HCT116 (cell line): Measurements from ENCODE around the gene MRPL11. TPM values are rescaled to one million over a fixed set of nuclear protein-coding genes. Genes with fewer than 3 reads are reported as not detected.

Experiments
- ATAC-seq: fragments of 200-7000 bp; cut with Tn5 transposase; 2 replicates; pipeline ENCODE4 v1.9.1; 2020; ENCODE audit warnings: mild to moderate bottlenecking, moderate library complexity
- BruUV-seq: library from RNA; stranded (reverse); fragments of 400-500 nt; replicated peaks from 2 replicates; lab custom pipeline; 2021; lab: Mats Ljungman, UMichigan
- CTCF ChIA-PET: fragments of 300-600 bp; sonication (Branson Sonifier 250); formaldehyde crosslinking; loops from one replicate; lab custom pipeline; 2021; ENCODE audit warnings: antibody characterized with exemption; lab: Charles Lee
- POLR2A ChIA-PET: fragments of 300-600, 350-600 bp; sonication (Branson Sonifier 250); formaldehyde crosslinking; loops from one replicate; lab custom pipeline; 2021; ENCODE audit warnings: antibody characterized with exemption; lab: Charles Lee
- RAD21 ChIA-PET, 2 experiments: fragments of 300-600 bp; sonication (Branson Sonifier 250); formaldehyde crosslinking; loops; one replicate each; lab custom pipeline; 2023; ENCODE audit warnings: low total read pairs in 2 of 2; ENCODE audit not compliant: uncharacterized antibody in 2 of 2, unreplicated experiment in 2 of 2, low non-redundant PET in 1 of 2; lab: Charles Lee
- DNase-seq: peaks from one replicate; pipeline ENCODE4 v3.0.0-alpha.2; 2010; ENCODE audit warnings: low read depth, low spot score
- H2AFZ ChIP-seq: fragments of 200-600 bp; shearing (Covaris generic), sonication (generic); 2 replicates; pipeline ENCODE4 v1.6.1; 2017; ENCODE audit warnings: low read depth, mixed run types, mixed read lengths, antibody characterized with exemption, low read length; ENCODE audit not compliant: poor library complexity, severe bottlenecking
- H3K27ac ChIP-seq: 2 replicates; pipeline ENCODE4 v1.5.1; 2012; ENCODE audit warnings: low read depth, low read length
- H3K27me3 ChIP-seq: fragments of 200-600 bp; sonication (generic); 2 replicates; pipeline ENCODE4 v1.6.1; 2016; ENCODE audit warnings: mixed run types, low read length, mixed read lengths; ENCODE audit not compliant: insufficient read depth
- H3K36me3 ChIP-seq, 2 experiments: fragments of 200-500 bp in 1 of 2; fragments of 200-600 bp in 1 of 2; sonication (Bioruptor generic) in 1 of 2; sonication (generic) in 1 of 2; 2 replicates each; pipeline versions ENCODE4 v1.5.1 to v1.6.1; 2014 to 2016; ENCODE audit warnings: low read length in 2 of 2, inconsistent platforms in 1 of 2, mixed read lengths in 1 of 2, mixed run types in 1 of 2; ENCODE audit not compliant: insufficient read depth in 2 of 2, control insufficient read depth in 1 of 2
- H3K4me1 ChIP-seq, 2 experiments: fragments of 200-600 bp in 1 of 2; sonication (generic) in 1 of 2; 2 replicates each; pipeline versions ENCODE4 v1.5.1 to v1.6.1; 2012 to 2017; ENCODE audit warnings: low read length in 2 of 2, inconsistent platforms in 1 of 2, mild to moderate bottlenecking in 1 of 2, mixed read lengths in 1 of 2, mixed run types in 1 of 2, moderate library complexity in 1 of 2; ENCODE audit not compliant: insufficient read depth in 2 of 2, control insufficient read depth in 1 of 2
- H3K4me2 ChIP-seq: fragments of 200-600 bp; sonication (generic); 2 replicates; pipeline ENCODE4 v1.6.1; 2017; ENCODE audit warnings: mixed run types, low read length, mixed read lengths
- H3K4me3 ChIP-seq, 2 experiments: fragments of 200-600 bp in 1 of 2; sonication (generic) in 1 of 2; replicated peaks in 1 of 2; 2 replicates each; pipeline ENCODE4 v1.5.1; 2011 to 2016; ENCODE audit warnings: low read length in 2 of 2, control low read depth in 1 of 2, low read depth in 1 of 2, mild to moderate bottlenecking in 1 of 2, mixed read lengths in 1 of 2, mixed run types in 1 of 2
- H3K79me2 ChIP-seq: fragments of 200-600 bp; sonication (generic); 2 replicates; pipeline ENCODE4 v1.6.1; 2017; ENCODE audit warnings: mild to moderate bottlenecking, mixed run types, low read length, moderate library complexity, mixed read lengths; ENCODE audit not compliant: insufficient read depth
- H3K9ac ChIP-seq: fragments of 200-600 bp; sonication (generic); 2 replicates; pipeline ENCODE4 v1.6.1; 2016; ENCODE audit warnings: low read length, mixed read lengths
- H3K9me2 ChIP-seq: fragments of 200-600 bp; sonication (generic), shearing (Covaris generic); 2 replicates; pipeline ENCODE4 v1.6.1; 2017; ENCODE audit warnings: mixed run types, mild to moderate bottlenecking, moderate library complexity; ENCODE audit not compliant: insufficient read depth
- H3K9me3 ChIP-seq, 2 experiments: fragments of 200-500 bp in 1 of 2; fragments of 200-600 bp in 1 of 2; sonication (Bioruptor generic) in 1 of 2; sonication (generic) in 1 of 2; 2 replicates each; pipeline ENCODE4 v1.6.1; 2014 to 2017; ENCODE audit warnings: low read length in 2 of 2, mixed read lengths in 2 of 2, inconsistent platforms in 1 of 2, low read depth in 1 of 2, mild to moderate bottlenecking in 1 of 2, mixed run types in 1 of 2, moderate library complexity in 1 of 2; ENCODE audit not compliant: control insufficient read depth in 1 of 2, insufficient read depth in 1 of 2
- H4K20me1 ChIP-seq: fragments of 200-600 bp; sonication (generic), shearing (Covaris generic); 2 replicates; pipeline ENCODE4 v1.6.1; 2017; ENCODE audit warnings: mixed run types, mild to moderate bottlenecking, moderate library complexity; ENCODE audit not compliant: insufficient read depth
- ATF3 ChIP-seq: IDR thresholded peaks from 2 replicates; pipeline ENCODE4 v1.6.1; 2012
- CEBPB ChIP-seq: IDR thresholded peaks from 2 replicates; pipeline ENCODE4 v1.6.1; 2012; ENCODE audit warnings: low read depth
- CTCF ChIP-seq, 3 experiments: fragments of 200-600 bp in 1 of 3; sonication (generic) in 1 of 3; IDR thresholded peaks in 2 of 3; conservative IDR thresholded peaks in 1 of 3; 2 replicates each; pipeline ENCODE4 v1.5.1; 2012 to 2017; ENCODE audit warnings: low read depth in 2 of 3, low read length in 2 of 3, antibody characterized with exemption in 1 of 3, borderline replicate concordance in 1 of 3, control low read depth in 1 of 3, mild to moderate bottlenecking in 1 of 3, mixed read lengths in 1 of 3, mixed run types in 1 of 3, moderate library complexity in 1 of 3; ENCODE audit not compliant: insufficient read depth in 1 of 3
- EGR1 ChIP-seq: IDR thresholded peaks from 2 replicates; pipeline ENCODE4 v1.6.1; 2012; ENCODE audit warnings: low read depth
- EZH2phosphoT487 ChIP-seq: fragments of 200-600 bp; IDR thresholded peaks from 2 replicates; pipeline ENCODE4 v1.6.1; 2018; ENCODE audit warnings: antibody characterized with exemption, borderline replicate concordance
- MAX ChIP-seq: IDR thresholded peaks from 2 replicates; pipeline ENCODE4 v1.6.1; 2012
- POLR2A ChIP-seq: IDR thresholded peaks from 2 replicates; pipeline ENCODE4 v1.7.0; 2011; ENCODE audit warnings: borderline replicate concordance; ENCODE audit not compliant: insufficient read depth, insufficient read length; ENCODE audit errors: extremely low read depth
- POLR2AphosphoS5 ChIP-seq: IDR thresholded peaks from 2 replicates; pipeline ENCODE4 v1.6.1; 2011; ENCODE audit warnings: mild to moderate bottlenecking, low read depth, low read length, moderate library complexity
- RAD21 ChIP-seq: IDR thresholded peaks from 2 replicates; pipeline ENCODE4 v1.6.1; 2012; ENCODE audit warnings: low read depth, mild to moderate bottlenecking
- SP1 ChIP-seq: IDR thresholded peaks from 2 replicates; pipeline ENCODE4 v1.6.1; 2012; ENCODE audit warnings: low read depth
- SRF ChIP-seq: IDR thresholded peaks from 2 replicates; pipeline ENCODE4 v1.6.1; 2012; ENCODE audit warnings: low read depth
- TCF7L2 ChIP-seq: IDR thresholded peaks from 2 replicates; pipeline ENCODE4 v1.7.0; 2011; ENCODE audit warnings: borderline replicate concordance, inconsistent platforms; ENCODE audit not compliant: insufficient read depth, insufficient read length; ENCODE audit errors: extremely low read depth
- YY1 ChIP-seq: IDR thresholded peaks from 2 replicates; pipeline ENCODE4 v1.6.1; 2011; ENCODE audit warnings: low read length, low read depth, moderate library complexity, mild to moderate bottlenecking; ENCODE audit not compliant: insufficient replicate concordance; ENCODE audit errors: extremely low read depth
- ZNF274 ChIP-seq: fragments of 200-500 bp; sonication (Bioruptor generic); IDR thresholded peaks from 2 replicates; pipeline ENCODE4 v1.6.1; 2014; ENCODE audit warnings: mild to moderate bottlenecking, low read depth, low read length, inconsistent platforms
- intact Hi-C: fragments of 100-400 bp; cut with micrococcal nuclease; formaldehyde crosslinking; loops from 2 replicates; pipeline ENCODE4 v1.10.0; 2022
- total RNA-seq: library from RNA; stranded (reverse); gene quantifications from one replicate; pipeline ENCODE4 v1.2.1, GENCODE V29; 2021; ENCODE audit not compliant: unreplicated experiment

Gene MRPL11
- total RNA-seq, 1 experiment from 2014 or later, result 126 TPM

- intact Hi-C loops, result no loop called here
- H3K4me3 ChIP-seq, result no peak overlapping the region
- peaks cover 0 to 3% of the 10 kb centered on the region in 2 experiments; a peak in 1 of 4 replicates for H3K4me1 ChIP-seq
- TF ChIP-seq EZH2phosphoT487, result no peak
- no peak for TF ChIP-seq TCF7L2
- no peak for TF ChIP-seq SRF
- no peak for TF ChIP-seq RAD21
- TF ChIP-seq YY1, result no peak
- no peak for TF ChIP-seq SP1
- TF ChIP-seq CEBPB, result no peak
- no peak for TF ChIP-seq CTCF (IDR thresholded peaks at IDR 0.05 in 2 of 3, conservative IDR thresholded peaks at IDR 0.05 in 1 of 3; ENCODE audit: borderline replicate concordance in 1 of 3, insufficient read depth in 1 of 3, low read depth in 2 of 3, low read length in 2 of 3)
- TF ChIP-seq MAX, result no peak
- TF ChIP-seq POLR2A, result no peak
- TF ChIP-seq EGR1, result no peak
- no peak for TF ChIP-seq POLR2AphosphoS5
- TF ChIP-seq ATF3, result no peak
- TF ChIP-seq ZNF274, result no peak
- TF ChIP-seq, all 23 proteins: peak for 0
- Histone ChIP-seq H4K20me1 (no peaks in the 10 kb centered on the region), H3K27me3 (no peaks in the 10 kb centered on the region), H3K9ac (no peak overlapping the region), H3K79me2 (no peaks in the 10 kb centered on the region), H3K9me2 (no peaks in the 10 kb centered on the region), H3K4me2 (no peak overlapping the region), H3K27ac (no peak overlapping the region), H3K36me3 (peaks cover 8 to 12% of the 10 kb centered on the region in 2 experiments; a peak in 2 of 4 replicates), H2AFZ (no peak overlapping the region), H3K9me3 (no peaks in the 10 kb centered on the region)
- ATAC-seq (no peak), DNase-seq (no peak)
- CTCF ChIA-PET, result no interaction called here
- POLR2A ChIA-PET, result no interaction called here
- BruUV-seq, result no TSS peak
- RAD21 ChIA-PET, result no interaction called here
Measured at GRCh38 chr11:66473608-66474515, 35.2 kb upstream of the MRPL11 start.
